Suprapubic skin (tissue), 4 donors: ENCODE data around the gene HOXD12. TPM values are rescaled to one million over a fixed set of nuclear protein-coding genes. Genes with fewer than 3 reads are reported as not detected.

Experiments used
- DNase-seq, 2 donors: peaks; one replicate each; pipeline ENCODE4 v3.0.0-alpha.2; 2019; ENCODE audit warnings: low spot score in 2 of 2
- H3K27ac ChIP-seq: fragments of 200-600 bp; sonication (generic); one replicate; pipeline ENCODE4 v1.5.1; 2019
- H3K27me3 ChIP-seq: fragments of 200-600 bp; sonication (generic); one replicate; pipeline ENCODE4 v1.5.1; 2019
- H3K36me3 ChIP-seq: fragments of 200-600 bp; sonication (generic); one replicate; pipeline ENCODE4 v1.5.1; 2019
- H3K4me1 ChIP-seq: fragments of 200-600 bp; sonication (generic); one replicate; pipeline ENCODE4 v1.5.1; 2019
- H3K4me3 ChIP-seq: fragments of 200-600 bp; sonication (generic); one replicate; pipeline ENCODE4 v1.5.1; 2019; ENCODE audit warnings: mild to moderate bottlenecking
- H3K9me3 ChIP-seq: fragments of 200-600 bp; sonication (generic); one replicate; pipeline ENCODE4 v1.5.1; 2019
- CTCF ChIP-seq, 2 donors: fragments of 200-600 bp in 1 of 2; fragments of 450-650 bp in 1 of 2; sonication (generic) in 1 of 2; IDR thresholded peaks; one replicate each; pipeline ENCODE4 v1.5.1; 2016 to 2019; ENCODE audit warnings: antibody characterized with exemption in 2 of 2, mild to moderate bottlenecking in 1 of 2, moderate library complexity in 1 of 2
- EP300 ChIP-seq: sonication (generic); formaldehyde crosslinking; IDR thresholded peaks from one replicate; pipeline ENCODE4 v1.6.1; 2017; ENCODE audit warnings: antibody characterized with exemption
- POLR2A ChIP-seq, 2 donors: fragments of 450-650 bp; IDR thresholded peaks; one replicate each; pipeline ENCODE4 v1.6.1; 2017; ENCODE audit warnings: antibody characterized with exemption in 2 of 2, mild to moderate bottlenecking in 2 of 2, moderate library complexity in 2 of 2
- POLR2AphosphoS5 ChIP-seq, 3 donors: sonication (generic); formaldehyde crosslinking; IDR thresholded peaks; one replicate each; pipeline ENCODE4 v1.6.1; 2017; ENCODE audit warnings: antibody characterized with exemption in 3 of 3
- WGBS: methylation state at CpG from one replicate; pipeline ENCODE4 v1.1.5; 2018; 5-methylcytosine and 5-hydroxymethylcytosine counted together
- total RNA-seq, 4 donors: library from RNA; depleted of rRNA; stranded (reverse); fragments of >200 nt; gene quantifications; one replicate each; pipeline ENCODE4 v1.1.0, GENCODE V29; 2016

HOXD12 gene
- total RNA-seq, 4 donors from 2014 or later, result not detected

DNA sequence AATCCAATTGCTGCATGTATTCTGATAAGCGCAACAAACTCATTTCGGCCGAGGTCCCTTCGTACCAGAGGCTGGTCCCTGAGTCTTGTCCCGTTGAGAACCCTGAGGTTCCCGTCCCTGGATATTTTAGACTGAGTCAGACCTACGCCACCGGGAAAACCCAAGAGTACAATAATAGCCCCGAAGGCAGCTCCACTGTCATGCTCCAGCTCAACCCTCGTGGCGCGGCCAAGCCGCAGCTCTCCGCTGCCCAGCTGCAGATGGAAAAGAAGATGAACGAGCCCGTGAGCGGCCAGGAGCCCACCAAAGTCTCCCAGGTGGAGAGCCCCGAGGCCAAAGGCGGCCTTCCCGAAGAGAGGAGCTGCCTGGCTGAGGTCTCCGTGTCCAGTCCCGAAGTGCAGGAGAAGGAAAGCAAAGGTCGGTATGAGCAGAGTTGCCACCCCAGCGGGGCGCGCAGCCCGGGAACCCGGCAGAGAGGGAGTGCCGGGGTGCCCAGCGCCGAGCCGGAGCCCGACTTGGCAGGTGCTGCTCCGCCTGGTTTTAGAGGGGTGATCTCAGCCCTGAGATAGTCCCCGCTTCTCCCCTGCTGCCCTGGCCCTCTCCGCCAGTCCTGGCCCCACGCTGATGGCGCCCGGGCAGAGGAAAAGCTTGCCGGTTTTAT is 17.7 kb downstream of the HOXD12 start:
- WGBS, result 30% methylated on average over 4 of the region's 40 CpGs
- no peak for DNase-seq
- Histone ChIP-seq H3K4me3 (peak overlapping the region; percentile 35), H3K27ac (no peak overlapping the region), H3K4me1 (peaks cover 20% of the 10 kb centered on the region), H3K9me3 (no peaks in the 10 kb centered on the region), H3K27me3 (peaks cover 100% of the 10 kb centered on the region), H3K36me3 (no peaks in the 10 kb centered on the region)
- no peak for TF ChIP-seq EP300
- TF ChIP-seq POLR2A (IDR thresholded peaks at IDR 0.05), result no peak
- no peak for TF ChIP-seq POLR2AphosphoS5 (IDR thresholded peaks at IDR 0.05)
- no peak for TF ChIP-seq CTCF (IDR thresholded peaks at IDR 0.05)

GRCh38 chr2:176117823-176118371 is 18.3 kb downstream of the HOXD12 start:
- WGBS, result 40% methylated on average over 11 of the region's 11 CpGs
- no peak overlapping the region for H3K27ac ChIP-seq
- no peaks in the 10 kb centered on the region for H3K9me3 ChIP-seq
- H3K27me3 ChIP-seq, result peaks cover 100% of the 10 kb centered on the region
- TF ChIP-seq CTCF (IDR thresholded peaks at IDR 0.05) (no peak), POLR2AphosphoS5 (IDR thresholded peaks at IDR 0.05) (no peak), POLR2A (IDR thresholded peaks at IDR 0.05) (no peak), EP300 (no peak)
- peak in 1 of 2 donors; percentile 40 for DNase-seq
- H3K4me3 ChIP-seq, result peak overlapping the region; percentile 35
- H3K36me3 ChIP-seq, result no peaks in the 10 kb centered on the region
- peaks cover 26% of the 10 kb centered on the region for H3K4me1 ChIP-seq

GRCh38 chr2:176118601-176119339 is 19.2 kb downstream of the HOXD12 start:
- TF ChIP-seq EP300 (no peak), CTCF (IDR thresholded peaks at IDR 0.05) (peak in 1 of 2 donors; percentile 39)
- Histone ChIP-seq H3K4me3 (peak overlapping the region; percentile 35), H3K36me3 (no peaks in the 10 kb centered on the region), H3K27me3 (peaks cover 100% of the 10 kb centered on the region), H3K4me1 (peaks cover 35% of the 10 kb centered on the region), H3K9me3 (no peaks in the 10 kb centered on the region), H3K27ac (no peak overlapping the region)
- DNase-seq, result no peak
- WGBS, result 31% methylated on average over 24 of the region's 24 CpGs

- 47% methylated on average over 13 of the region's 13 CpGs for WGBS
- no peak for DNase-seq
Measured at GRCh38 chr2:176120364-176121189, 21.0 kb downstream of the HOXD12 start.

More at GRCh38 chr2:176120364-176121189, 21.0 kb downstream of the HOXD12 start:
- Histone ChIP-seq H3K4me3 (no peak overlapping the region), H3K27me3 (peaks cover 100% of the 10 kb centered on the region), H3K4me1 (peaks cover 37% of the 10 kb centered on the region), H3K9me3 (no peaks in the 10 kb centered on the region), H3K36me3 (no peaks in the 10 kb centered on the region), H3K27ac (no peak overlapping the region)
- TF ChIP-seq POLR2A (IDR thresholded peaks at IDR 0.05) (no peak), POLR2AphosphoS5 (IDR thresholded peaks at IDR 0.05) (no peak), EP300 (no peak), CTCF (IDR thresholded peaks at IDR 0.05) (no peak)
